ENCODE results near the gene CCDC24. TPM values are rescaled to one million over a fixed set of nuclear protein-coding genes. Genes with fewer than 3 reads are reported as not detected.

The CCDC24 gene
- total and polyA plus RNA-seq, 9 of the 15 experiments (the other 6 are each of a cell fraction or from before 2014, with no cell fraction given) = 0.31 to 4.5 (median 1.5) TPM

- TF ChIP-seq HMGXB4 (CRISPR knock-in tag; IDR thresholded peaks at IDR 0.05) (peak; percentile 54; the same call in 1 of the 2 replicates), ZNF134 (CRISPR knock-in tag; conservative IDR thresholded peaks at IDR 0.05) (0 out of 2 replicates have a peak, but pooled peaks have one; percentile 11), PML (IDR thresholded peaks at IDR 0.05; ENCODE audit: low read length) (peak; percentile 51; the same call in 1 of the 2 replicates), HNRNPK (IDR thresholded peaks at IDR 0.05; ENCODE audit: low read depth, low read length, poor library complexity, severe bottlenecking) (no peak), RERE (CRISPR knock-in tag; IDR thresholded peaks at IDR 0.05; ENCODE audit: borderline replicate concordance) (no peak), GATAD2A (IDR thresholded peaks at IDR 0.05) (no peak; the same call in 1 of the 2 replicates), MCM7 (IDR thresholded peaks at IDR 0.05) (no peak), CREBBP (IDR thresholded peaks at IDR 0.05; ENCODE audit: low read depth, low read length) (no peak), UBTF (IDR thresholded peaks at IDR 0.05; ENCODE audit: borderline replicate concordance in 1 of 2, low read depth in 2 of 2, low read length in 2 of 2) (peak in 1 of 2 experiments; percentile 23; a peak in 1 of 4 replicates), E2F8 (IDR thresholded peaks at IDR 0.05; ENCODE audit: low read depth, partially characterized antibody) (peak; percentile 79), CCNT2 (IDR thresholded peaks at IDR 0.05; ENCODE audit: borderline replicate concordance, extremely low read depth, insufficient read length, low read depth, low read length) (peak; percentile 95), SP1 (CRISPR knock-in tag; IDR thresholded peaks at IDR 0.05) (peak; percentile 94), POU5F1 (IDR thresholded peaks at IDR 0.05; ENCODE audit: borderline replicate concordance, low read depth, low read length, partially characterized antibody) (peak; percentile 61)
Measured at GRCh38 chr1:43974443-43975248, 16.8 kb upstream of the CCDC24 start, which contains the start of gene ATP6V0B (continued).
